NCI-H526 (cell line): ENCODE results near the gene TUBA1A.
"Not testable (repeated sequence)": the region's sequence is repeated elsewhere in the genome, so short reads cannot be mapped to it uniquely, and the experiment has no call there.

Experiments used
- DNase-seq, 2 experiments: peaks; one replicate each; lab custom pipeline; 2025; lab: John Stamatoyannopoulos, UW

TUBA1A gene

GRCh38 chr12:49188916-49189367 is at the start of gene TUBA1A:
TUBA1A (minus strand) TSS chr12:49189080; CDS start chr12:49188979, 101 bp downstream.
- peak; percentile 99 to 100 for DNase-seq

- no peak for DNase-seq
These were observed 47.5 kb upstream of the TUBA1A start for GRCh38 chr12:49236423-49236822.

GRCh38 chr12:49233842-49234526 is 45.1 kb upstream of the TUBA1A start:
- peak; percentile 31 to 70 for DNase-seq

GRCh38 chr12:49232940-49233841 is 44.3 kb upstream of the TUBA1A start:
- DNase-seq, result peak; percentile 34 to 77

- no peak for DNase-seq
These were observed 43.2 kb upstream of the TUBA1A start for GRCh38 chr12:49231878-49232655.

GRCh38 chr12:49230805-49231194 is 41.9 kb upstream of the TUBA1A start:
- no peak for DNase-seq

GRCh38 chr12:49230176-49230804 is 41.4 kb upstream of the TUBA1A start:
- DNase-seq, result no peak

- no peak for DNase-seq
These were observed 39.8 kb upstream of the TUBA1A start for GRCh38 chr12:49228653-49229052.

- no peak for DNase-seq
These were observed 38.8 kb upstream of the TUBA1A start for GRCh38 chr12:49227713-49228112.

- DNase-seq, result no peak
These were observed 36.8 kb upstream of the TUBA1A start for GRCh38 chr12:49225576-49226166.

- no peak for DNase-seq
These were observed 34.9 kb upstream of the TUBA1A start for GRCh38 chr12:49223590-49224369.

- DNase-seq, result no peak
These were observed 34.2 kb upstream of the TUBA1A start for GRCh38 chr12:49223122-49223521.

GRCh38 chr12:49220972-49221371 is 32.1 kb upstream of the TUBA1A start:
- DNase-seq, result no peak

- DNase-seq, result no peak
These were observed 30.6 kb upstream of the TUBA1A start for GRCh38 chr12:49219417-49220026.

GRCh38 chr12:49212572-49212971 is 23.7 kb upstream of the TUBA1A start:
- no peak for DNase-seq

- DNase-seq, result not testable (repeated sequence)
These were observed 21.8 kb upstream of the TUBA1A start for GRCh38 chr12:49210703-49211102.

GRCh38 chr12:49208676-49209075 is 19.8 kb upstream of the TUBA1A start:
- DNase-seq, result no peak

- no peak for DNase-seq
These were observed 19.3 kb upstream of the TUBA1A start for GRCh38 chr12:49208146-49208545.

GRCh38 chr12:49206389-49206788 is 17.5 kb upstream of the TUBA1A start:
- no peak for DNase-seq
